Left renal cortex interstitium (tissue), 4 donors: Measurements from ENCODE around the gene MAGEF1. TPM values are rescaled to one million over a fixed set of nuclear protein-coding genes. Genes with fewer than 3 reads are reported as not detected.

Experiments used
- DNase-seq, 4 donors: peaks; one replicate each; pipeline ENCODE4 v3.0.0-alpha.2; 2013; ENCODE audit warnings: low read depth in 4 of 4, low spot score in 2 of 4, missing footprints in 1 of 4
- polyA plus RNA-seq, 4 donors: library from polyadenylated mRNA; unstranded; fragments of 120-200 nt; gene quantifications; one replicate each; pipeline ENCODE4 v1.2.1, GENCODE V29; 2013; ENCODE audit not compliant: insufficient read length in 4 of 4

The MAGEF1 gene, protein sequence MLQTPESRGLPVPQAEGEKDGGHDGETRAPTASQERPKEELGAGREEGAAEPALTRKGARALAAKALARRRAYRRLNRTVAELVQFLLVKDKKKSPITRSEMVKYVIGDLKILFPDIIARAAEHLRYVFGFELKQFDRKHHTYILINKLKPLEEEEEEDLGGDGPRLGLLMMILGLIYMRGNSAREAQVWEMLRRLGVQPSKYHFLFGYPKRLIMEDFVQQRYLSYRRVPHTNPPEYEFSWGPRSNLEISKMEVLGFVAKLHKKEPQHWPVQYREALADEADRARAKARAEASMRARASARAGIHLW
- polyA plus RNA-seq, result 100 to 1,000 TPM in 1 of 4 donors, 10 to 100 TPM in 3; 91.5 to 113 (median 92.2) TPM

DNA sequence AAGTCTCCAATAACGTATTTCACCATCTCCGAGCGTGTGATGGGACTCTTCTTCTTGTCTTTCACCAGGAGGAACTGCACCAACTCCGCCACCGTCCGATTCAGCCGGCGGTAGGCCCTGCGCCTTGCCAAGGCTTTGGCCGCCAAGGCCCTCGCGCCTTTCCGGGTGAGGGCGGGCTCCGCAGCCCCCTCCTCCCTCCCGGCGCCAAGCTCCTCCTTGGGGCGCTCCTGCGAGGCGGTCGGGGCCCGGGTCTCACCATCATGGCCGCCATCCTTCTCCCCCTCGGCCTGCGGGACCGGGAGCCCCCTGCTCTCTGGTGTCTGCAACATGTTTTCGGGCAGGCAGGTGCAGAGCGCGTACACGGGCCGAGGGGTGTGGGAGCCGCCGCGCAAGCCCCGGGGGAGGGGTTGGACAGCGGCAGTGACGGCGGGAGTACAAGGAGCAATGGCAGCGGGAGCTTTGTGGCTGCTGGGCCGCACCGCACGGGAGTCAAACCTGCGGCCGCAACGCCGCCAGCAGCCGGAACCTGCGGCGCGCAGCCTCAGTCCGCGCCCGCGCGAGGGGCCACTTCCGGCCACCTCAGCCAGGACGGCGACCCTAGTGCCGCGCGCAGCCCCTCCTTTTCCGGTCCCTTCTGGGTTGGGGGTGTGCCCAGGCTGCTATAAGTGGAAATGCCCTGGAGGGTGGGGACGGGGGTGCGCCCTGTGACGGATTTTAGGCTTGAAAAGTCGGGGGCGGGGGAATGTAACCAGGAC, at the start of gene MAGEF1:
Gene MAGEF1 (minus strand): TSS at position 572 of the 755 bp plus-strand sequence. CDS start 243 bp downstream, at position 329.
- DNase-seq, result peak in 2 of 4 donors; percentile 79 to 80

DNA sequence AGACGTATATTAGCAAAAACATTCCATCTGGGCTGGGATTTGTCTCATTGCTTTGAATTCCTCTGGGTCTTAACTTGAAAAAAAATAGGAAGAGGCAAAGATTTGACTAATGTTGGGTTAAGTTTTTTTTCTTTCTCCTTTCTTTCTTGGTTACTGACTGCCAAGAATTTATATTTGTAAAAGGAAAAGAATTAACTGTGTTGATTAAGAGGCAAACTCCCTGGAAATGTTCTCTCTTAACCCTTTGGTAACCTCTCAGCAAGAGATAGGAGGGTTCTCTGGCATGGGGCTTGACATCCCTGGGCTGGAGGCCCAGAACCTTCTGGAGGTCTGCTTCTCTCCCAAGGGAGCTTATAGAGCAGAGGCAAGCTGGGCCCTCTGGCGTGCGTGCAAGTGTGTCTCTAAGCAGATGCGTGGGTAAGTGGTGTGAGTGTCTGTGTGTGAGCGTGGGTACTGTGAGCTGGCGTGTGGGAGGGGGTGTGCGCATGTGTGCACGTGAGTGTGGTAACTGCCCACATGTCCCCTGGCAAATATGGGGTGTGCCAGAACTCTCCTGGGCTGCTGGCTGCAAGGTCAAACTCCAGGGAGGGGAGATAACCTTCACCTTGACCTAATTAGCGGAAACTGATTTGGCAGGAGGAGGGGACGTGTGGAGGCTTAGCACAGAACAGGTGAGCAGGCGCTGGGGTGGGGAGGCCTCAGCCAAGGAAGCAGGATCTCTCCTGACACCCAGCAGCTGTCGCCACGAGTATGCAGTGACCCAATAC, 49.4 kb upstream of the MAGEF1 start:
- no peak for DNase-seq

- no peak for DNase-seq
Observed at GRCh38 chr3:184760337-184761074, 48.6 kb upstream of the MAGEF1 start.

DNA sequence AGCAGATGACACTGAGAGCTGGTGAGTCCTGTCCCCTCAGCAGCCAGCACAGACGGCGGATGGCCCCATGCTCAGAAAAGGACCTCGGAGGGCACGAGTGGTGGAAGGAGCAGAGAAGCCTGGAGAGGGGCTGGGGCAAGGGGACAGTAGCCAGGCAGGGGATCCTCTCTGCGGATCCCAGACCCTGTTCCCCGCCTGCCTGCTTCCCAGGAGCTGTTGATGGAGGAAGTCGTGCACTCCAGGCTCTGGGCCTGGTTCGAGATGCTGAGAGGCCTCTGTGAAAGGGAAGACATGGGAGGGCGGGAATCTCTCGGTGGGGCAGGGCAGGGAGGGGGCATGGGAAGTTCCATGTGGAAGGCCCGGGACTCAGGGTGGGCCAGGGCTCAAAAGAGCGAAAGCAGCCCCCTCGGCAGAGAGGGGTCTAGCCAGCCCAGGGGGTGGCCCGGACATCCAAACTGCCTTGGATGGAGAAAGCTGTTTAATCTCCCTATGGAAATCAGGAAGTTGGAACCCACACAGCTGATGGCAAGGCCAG, 47.9 kb upstream of the MAGEF1 start:
- DNase-seq, result no peak

GRCh38 chr3:184758056-184758455, 46.2 kb upstream of the MAGEF1 start:
- no peak for DNase-seq

DNA sequence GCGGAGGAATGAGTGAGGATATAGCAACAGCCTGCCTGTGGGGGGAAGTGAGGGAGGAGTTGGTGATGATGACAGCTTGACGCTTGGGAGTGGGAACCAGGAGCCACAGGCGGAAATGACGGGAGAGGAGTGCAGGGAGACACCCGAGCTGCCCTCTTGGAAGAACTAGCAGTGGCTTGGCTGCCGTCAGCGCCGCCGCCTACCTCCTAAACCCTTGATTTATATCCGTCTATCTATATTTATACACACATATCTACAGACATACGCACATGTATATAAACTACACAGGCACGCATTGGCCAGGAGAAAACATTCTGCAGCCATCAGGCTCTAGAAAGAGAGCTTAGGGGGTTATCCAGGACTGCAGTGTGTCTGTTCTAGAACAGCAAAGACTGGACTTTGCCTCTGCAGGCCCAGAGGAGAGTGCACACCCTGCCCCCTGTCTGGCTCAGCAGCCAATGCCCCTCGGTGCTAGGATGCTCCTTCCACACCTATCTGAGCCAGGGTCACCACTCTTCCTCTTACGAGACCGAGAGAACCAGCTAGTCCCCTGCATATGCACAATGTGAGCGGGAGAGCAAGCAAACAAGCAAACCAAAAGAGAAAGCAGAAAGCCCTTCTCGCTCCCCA, 45.3 kb upstream of the MAGEF1 start:
- peak in 3 of 4 donors; percentile 44 to 68 (median 66) for DNase-seq

DNA sequence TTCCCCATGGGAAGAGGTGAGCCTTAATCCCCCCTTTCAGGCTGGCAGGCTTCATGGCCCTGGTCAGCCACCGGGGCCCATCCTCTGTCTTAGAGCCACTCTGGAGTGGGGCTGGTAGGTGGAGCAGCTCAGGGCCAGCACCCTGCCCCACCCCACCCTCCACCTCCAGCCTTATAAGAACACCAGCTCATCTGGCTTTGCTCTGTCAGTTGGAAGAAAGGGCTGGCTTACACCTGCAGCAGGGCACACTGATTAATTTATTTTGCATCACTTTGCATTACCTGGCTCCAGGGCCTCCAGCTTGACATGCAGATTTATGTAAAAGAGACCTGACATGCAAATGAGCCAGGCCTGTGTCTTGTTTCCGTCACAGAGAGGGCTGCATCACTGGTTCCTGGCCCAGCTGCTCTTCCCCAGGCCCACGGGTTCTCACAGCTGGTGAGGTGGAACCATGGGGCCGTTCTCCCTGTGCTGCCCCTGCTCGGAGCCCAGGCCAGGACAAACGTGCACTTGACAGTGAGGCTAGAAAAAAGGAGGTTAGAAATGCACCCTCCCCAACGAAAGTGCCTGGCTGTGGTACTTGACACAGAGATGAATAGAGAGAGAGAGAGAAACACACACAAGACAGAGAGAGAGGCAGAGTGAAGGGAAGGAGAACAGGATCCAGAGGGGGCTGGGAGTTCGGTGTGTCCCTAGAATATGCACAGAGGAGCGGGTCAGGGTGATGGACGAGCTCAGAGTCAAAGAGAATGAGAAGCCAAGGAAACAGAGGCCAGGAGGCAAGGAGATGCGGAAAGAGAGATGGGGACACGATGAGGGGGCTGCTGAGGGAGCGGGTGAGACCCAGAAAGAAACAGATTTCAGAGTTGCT, 44.5 kb upstream of the MAGEF1 start:
- DNase-seq, result no peak

GRCh38 chr3:184755315-184755731, 43.5 kb upstream of the MAGEF1 start:
- DNase-seq, result no peak

- no peak for DNase-seq
Observed at GRCh38 chr3:184752361-184752760, 40.5 kb upstream of the MAGEF1 start.

GRCh38 chr3:184751204-184752040, 39.6 kb upstream of the MAGEF1 start:
- no peak for DNase-seq

DNA sequence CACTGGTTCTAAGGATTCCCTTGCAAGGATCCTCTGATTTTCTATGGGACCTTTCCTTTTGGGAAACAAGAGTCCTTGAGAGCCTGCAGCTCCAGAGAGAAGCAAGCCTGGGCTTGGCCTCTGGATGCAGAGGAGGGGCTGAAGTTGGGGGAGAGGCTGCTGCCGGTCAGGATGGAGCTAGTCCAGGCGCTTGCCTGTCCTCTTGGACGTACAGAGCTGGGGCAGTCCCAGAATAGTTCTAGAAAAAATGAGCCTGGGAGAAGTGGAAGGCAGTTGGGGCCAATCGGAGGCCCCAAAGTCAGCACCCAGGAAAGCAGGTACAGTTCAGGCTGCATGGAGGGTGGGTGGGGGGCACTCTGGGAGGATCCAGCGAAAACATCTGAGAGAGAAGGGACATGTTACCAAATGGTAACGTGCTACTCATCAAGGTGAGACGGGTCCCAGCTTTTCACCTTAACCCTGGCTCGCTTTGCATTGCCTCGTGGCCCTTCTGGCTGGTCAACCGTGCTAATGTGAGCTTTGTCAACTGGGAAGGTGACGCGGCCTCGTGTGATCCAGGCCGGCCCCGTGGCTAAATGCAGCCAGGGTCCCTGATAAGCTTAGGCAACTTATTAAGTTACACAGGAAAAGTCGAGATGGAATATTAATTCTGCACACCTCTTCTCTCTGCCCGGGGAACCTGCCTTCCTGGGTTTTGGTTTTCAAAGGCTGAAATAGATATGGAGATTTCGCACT, 38.7 kb upstream of the MAGEF1 start:
- DNase-seq, result no peak

- DNase-seq, result no peak
Observed at GRCh38 chr3:184749168-184749744, 37.4 kb upstream of the MAGEF1 start.

DNA sequence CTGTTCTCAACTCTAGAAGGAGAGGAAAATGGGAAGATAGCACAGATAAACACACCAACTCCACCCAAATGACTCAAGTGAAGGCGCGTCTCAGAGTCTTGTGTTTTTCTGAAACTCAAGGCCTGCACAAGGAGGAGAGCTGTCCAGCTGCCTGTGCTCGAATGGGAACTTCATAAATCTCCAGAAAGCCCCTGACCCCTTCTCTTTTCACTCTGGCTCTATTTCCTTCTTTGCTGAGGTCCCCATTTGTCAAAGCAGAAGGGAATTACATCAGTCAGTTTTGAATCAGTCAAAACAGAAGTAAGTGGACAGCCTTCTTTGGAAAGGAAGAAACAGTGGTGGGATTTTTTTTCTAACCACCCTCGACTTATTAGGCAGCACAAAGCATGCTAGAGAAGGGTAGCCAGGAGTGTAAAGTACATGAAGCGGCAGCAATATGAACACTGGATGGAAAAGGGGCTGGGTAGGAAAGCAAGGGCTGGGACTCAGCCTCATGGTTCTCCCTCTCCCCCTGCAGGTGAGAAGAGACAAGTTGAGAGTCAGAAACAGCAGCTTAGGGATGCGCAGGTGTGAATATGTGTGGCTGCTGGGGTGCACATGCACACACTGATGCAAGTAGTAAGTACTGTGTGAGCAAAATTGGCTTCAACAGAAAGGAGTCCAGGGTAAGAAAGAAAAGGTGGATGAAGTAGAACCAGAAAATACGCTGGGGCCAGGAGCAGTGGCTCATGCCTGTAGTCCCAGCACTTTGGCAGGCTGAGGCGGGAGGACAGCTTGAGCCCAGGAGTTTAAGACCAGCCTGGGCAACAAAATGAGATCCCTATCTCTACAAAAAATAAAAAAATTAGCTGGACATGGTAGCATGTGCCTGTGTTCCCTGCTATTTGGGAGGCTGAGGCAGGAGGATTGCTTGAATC, 36.6 kb upstream of the MAGEF1 start:
- DNase-seq, result no peak

DNA sequence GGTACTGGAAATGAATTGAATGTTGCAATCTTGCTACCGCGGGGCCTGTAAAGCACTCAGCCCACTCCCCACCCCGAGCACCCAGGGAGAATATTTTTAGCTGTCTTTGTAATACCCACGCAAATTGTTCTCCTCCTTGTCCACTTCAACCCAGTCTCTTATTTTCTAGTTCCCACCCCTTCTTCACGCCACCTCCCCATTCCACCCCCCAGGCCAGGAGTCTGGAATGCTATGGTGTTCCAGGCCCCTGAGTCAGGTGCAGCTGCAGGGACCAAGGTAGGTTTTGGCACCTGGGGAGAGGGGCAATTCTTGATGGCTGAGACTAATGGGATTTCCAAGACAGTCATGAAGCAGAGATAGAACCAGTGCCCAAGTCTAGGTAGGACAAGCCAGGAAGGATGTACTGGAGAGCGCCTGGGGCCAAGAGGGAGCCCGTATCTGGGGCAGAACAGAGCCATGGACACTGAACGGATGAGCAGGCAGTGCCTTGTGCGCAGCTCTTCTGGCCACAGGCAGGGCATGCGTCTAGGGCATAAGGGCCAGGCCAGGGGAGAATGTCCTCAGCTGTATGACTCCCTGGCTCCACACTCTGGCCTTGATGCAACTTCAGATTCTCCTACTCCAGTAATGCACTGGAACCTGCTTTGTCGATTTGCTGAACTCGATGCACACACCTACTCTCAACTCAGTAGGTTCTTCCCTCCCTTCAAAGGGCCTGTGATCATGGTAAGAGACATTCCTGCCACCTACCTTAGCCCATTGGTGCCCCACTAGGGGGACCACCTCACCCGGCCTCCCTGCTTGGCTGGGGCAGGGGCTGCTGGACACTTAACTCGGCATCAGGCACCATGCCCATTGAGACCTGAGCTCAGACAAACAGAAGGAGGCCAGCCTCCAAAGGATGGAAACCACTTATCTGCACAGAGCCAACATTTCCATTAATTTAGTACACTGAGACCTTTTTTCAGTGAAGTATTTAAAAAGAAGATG, 34.6 kb upstream of the MAGEF1 start:
- DNase-seq, result no peak

GRCh38 chr3:184745526-184745925, 33.7 kb upstream of the MAGEF1 start:
- no peak for DNase-seq
